Measurements from ENCODE around the gene MED31.
"Not testable (repeated sequence)": the region's sequence is repeated elsewhere in the genome, so short reads cannot be mapped to it uniquely, and the experiment has no call there.

The MED31 gene

DNA sequence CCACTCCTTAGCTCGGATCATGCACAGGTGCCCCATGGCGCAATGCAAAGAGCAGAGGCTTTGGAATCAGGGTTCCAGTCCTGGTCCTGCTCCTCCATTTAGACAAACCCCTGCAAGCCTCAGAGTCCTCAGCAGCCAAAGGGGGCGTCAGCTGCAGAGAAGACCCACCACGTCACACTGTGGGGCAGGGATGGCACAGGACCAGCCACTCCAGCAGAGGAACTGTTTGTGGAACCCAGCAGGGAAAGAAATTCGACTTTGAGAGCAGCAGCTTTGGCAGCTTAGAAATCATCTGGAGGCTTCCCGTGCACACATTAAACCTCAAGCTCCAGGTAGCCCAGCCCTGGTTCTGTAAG, 25.4 kb upstream of the MED31 start:
- DNase-seq = no peak

- no peak for DNase-seq
Measured at GRCh38 chr17:6675201-6675825, 23.9 kb upstream of the MED31 start.

DNA sequence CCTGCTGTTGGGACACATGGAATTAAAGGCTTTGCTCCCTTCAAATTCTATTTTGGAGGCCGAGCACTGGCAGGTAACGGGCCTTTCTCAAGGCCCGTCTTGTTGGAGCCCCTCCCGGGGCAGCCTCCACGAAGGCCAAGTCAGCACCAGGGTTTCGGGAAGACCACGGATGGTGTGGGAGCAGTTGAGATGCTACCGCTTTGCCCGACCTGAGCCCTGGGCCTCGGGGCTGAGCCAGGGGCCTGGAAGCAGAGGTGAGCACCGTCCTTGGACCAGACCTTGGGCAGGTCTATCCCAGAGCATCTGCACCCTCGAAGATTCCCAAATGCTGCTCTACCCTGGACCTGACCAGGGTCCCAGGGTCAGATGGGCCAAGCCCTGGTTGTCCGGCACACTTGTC, 23.2 kb upstream of the MED31 start:
- no peak for DNase-seq

DNA sequence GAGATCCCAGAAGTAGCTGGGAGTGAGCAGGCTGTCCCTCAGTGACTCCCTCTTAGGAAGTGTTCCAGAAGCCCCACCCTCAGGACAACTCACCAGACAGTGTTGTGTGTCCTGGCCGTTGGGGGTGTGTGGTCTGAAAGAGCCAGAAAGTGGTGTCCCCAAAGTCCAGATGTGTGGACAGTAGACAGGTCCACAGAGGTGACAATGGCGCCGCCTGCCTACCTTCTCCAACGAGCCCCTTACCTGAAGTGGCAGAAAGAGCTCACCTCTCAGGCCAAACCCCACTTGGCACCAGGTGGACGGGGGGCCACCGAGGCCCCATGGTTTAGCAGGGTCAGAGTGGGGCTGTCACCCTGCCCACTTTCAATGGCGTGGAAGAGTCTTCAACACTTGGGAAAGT, 20.0 kb upstream of the MED31 start:
- DNase-seq = peak; percentile 49

DNA sequence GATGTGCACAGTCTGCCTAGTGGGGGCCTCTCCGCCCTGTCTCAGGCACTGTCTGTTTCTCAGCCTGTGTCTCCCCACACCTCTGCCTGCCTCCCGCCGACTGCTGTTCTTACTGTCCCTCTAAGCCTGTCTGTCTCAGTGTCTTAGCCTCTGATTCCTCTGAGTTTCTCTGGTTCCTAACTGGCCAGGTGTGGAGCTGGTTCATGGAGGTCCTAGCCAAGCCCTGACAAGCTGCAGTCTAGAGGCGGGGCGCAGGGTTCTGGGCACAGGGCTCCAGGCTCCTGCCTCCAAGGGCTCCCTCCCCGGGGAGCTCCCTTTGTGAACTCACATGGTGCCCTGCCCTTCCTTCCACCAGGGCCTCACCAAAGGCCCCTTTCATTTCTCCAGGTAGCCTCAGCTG, 19.6 kb upstream of the MED31 start:
- DNase-seq = peak; percentile 51

DNA sequence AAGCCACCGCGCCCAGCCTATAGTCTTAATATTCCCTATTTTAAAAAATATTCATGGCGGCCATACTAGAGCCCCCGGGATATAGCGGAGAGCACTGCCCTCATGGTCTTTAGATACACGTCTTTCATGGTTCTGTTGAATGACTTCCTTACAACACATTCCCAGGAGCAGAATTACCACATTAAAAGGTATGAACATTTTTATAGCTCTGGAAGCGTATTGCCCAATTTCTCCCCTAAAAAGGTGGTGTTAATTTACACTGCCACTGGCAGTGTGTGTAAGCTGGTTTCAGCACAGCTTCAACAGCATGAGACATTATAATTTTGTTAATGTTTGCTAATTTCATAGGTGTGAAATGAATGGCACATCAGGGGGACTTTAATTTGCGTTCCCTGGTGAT, 19.2 kb upstream of the MED31 start:
- DNase-seq = no peak

DNA sequence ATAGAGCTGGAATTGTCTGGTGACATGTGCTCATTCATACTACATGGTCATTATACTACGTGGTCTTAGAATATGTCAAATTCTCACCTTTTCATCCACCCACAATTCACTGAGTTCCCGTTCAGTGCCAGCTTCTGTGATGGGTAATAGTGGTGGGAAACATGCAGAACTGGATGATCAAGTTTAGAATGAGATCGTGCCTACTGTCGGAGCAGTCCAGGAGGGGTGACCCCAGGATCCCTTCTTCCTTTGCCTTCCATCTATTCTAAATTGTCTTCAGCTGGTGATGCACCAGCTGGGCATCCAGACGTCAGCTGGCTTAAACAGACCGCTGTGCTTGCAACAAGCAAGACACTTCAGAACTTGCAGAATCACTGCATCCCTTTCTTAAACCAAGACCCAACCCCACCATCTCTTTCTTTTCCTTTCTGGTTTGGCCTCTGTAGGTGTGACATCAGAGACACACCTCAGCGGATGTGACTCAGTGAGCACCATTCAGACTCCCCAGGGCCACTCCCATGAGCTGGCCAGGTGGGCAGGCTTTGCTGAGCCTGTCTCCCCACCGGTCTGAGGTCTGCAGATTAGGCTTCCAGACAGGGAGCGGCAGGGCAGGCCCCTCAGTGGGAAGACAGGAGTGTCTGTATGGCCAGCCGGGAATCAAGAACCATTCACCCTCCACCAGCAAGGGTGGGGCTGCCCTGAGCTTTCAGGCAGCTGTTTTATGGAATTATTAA, 18.2 kb upstream of the MED31 start:
- peak; percentile 87 for DNase-seq

DNA sequence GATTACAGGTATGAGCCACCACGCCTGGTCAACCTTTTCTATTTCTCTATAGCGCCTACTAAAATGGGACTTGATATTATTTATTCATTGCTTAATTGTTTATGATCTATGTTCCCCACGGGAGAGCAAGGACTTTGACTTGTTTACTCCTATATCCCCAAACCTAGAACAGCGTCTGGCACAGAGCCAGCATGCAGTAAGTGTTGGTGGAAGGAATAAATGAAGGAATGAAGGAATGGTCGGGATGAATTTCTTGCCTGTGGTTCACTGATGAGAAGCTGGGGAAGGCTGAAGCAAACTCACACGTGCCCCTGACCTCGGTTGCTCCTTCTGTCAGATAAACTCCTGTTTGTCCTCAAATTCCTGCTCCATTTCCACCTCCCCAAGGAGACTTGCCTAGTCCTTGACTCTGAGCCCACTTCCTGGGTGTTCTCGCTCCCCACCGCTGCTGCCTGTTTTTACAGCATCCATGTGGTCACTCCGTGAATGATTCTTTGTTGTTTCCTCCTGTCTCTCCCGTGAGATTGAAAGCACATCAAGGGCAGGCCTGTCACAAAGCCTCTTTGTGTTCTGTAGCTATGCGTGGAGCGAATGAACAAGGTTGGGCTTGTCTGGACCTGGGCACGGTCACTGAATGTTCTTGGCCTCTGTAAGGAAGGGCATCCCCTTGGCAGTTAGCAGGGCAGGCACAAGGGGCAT, 17.5 kb upstream of the MED31 start:
- DNase-seq = peak; percentile 61

- no peak for DNase-seq
Measured at GRCh38 chr17:6668219-6668618, 16.8 kb upstream of the MED31 start.

- peak; percentile 47 for DNase-seq
Measured at GRCh38 chr17:6667516-6667915, 16.1 kb upstream of the MED31 start.

GRCh38 chr17:6666557-6666956, 15.2 kb upstream of the MED31 start:
- DNase-seq = peak; percentile 52

- DNase-seq = peak; percentile 94
Measured at GRCh38 chr17:6666077-6666521, 14.7 kb upstream of the MED31 start.

DNA sequence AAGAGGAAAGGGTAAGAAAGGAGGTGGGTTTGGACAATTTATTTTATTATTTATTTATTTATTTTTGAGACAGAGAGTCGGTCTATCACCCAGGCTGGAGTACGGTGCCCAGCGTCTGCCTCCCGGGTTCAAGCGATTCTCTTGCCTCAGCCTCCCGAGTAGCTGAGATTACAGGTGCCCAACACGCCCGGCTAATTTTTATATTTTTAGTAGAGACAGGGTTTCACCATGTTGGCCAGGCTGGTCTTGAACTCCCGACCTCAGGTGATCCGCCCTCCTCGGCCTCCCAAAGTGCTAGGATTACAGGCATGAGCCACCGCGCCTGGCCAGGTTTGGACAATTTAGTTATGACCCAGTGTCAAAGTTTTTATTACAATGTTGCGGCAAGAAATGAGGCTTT, 11.8 kb upstream of the MED31 start:
- DNase-seq = not testable (repeated sequence)

GRCh38 chr17:6661464-6661848, 10.1 kb upstream of the MED31 start:
- no peak for DNase-seq

DNA sequence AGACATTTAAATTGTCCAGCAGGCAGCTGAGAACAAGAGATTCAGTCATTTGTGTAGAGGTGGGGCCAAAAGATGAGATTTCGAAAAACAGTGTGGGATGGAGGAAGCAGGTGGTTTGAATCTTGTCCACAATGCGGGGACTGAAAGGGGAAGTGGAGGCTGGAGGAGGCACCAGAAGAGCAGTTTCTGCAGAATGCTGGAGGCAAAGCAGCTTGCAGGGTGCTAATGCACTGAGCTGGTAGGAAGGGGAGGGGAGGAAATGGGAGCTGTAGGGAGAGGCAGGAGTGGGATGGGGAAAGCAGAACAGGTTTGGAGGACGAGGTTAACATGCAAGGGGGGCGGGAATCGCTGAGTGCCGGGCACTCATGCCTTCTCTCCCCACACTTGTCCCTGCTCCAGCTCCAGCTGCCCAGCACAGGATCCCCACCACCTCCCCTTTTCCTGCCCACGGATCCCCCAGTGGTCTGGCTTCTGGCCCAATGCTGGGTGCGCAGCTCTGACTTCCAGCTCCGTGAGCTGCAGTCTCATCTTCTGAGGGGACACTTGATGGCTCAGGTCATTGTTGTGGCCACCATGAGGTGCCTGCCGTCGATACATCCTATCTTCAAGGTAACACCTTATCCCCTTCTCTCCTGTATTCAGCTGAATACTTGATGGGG, 9.5 kb upstream of the MED31 start:
- DNase-seq = peak; percentile 44

DNA sequence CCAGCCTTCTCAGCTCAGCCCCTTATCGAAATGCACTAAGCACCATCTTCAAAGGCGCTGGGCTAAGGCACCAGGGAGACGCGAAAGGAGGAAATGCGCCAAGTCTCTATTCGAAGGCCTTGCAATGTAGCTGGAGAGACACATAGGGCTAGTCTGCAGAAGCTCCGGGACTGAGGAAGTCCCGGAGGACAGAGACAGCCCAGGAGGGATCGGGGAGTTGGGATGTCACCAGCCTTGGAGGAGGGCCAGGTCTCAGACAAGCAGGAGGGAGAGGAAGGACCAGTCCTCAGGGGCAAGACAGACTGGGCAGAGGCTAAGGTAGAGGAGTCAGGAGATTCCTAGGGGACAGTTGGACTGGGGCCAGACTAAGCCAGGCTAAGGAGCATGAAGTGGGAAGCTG, 8.7 kb upstream of the MED31 start:
- DNase-seq = peak; percentile 53

GRCh38 chr17:6658411-6658810, 7.0 kb upstream of the MED31 start:
- not testable (repeated sequence) for DNase-seq

- DNase-seq = no peak
Measured at GRCh38 chr17:6657633-6658287, 6.4 kb upstream of the MED31 start.

- DNase-seq = peak; percentile 75
Measured at GRCh38 chr17:6656797-6657632, 5.6 kb upstream of the MED31 start.

- DNase-seq = not testable (repeated sequence)
Measured at GRCh38 chr17:6655732-6656361, 4.4 kb upstream of the MED31 start.

Measured in islet precursor cell (in vitro differentiated cells).